ENCODE measurements around the gene KCNC3.

KCNC3 gene

DNA sequence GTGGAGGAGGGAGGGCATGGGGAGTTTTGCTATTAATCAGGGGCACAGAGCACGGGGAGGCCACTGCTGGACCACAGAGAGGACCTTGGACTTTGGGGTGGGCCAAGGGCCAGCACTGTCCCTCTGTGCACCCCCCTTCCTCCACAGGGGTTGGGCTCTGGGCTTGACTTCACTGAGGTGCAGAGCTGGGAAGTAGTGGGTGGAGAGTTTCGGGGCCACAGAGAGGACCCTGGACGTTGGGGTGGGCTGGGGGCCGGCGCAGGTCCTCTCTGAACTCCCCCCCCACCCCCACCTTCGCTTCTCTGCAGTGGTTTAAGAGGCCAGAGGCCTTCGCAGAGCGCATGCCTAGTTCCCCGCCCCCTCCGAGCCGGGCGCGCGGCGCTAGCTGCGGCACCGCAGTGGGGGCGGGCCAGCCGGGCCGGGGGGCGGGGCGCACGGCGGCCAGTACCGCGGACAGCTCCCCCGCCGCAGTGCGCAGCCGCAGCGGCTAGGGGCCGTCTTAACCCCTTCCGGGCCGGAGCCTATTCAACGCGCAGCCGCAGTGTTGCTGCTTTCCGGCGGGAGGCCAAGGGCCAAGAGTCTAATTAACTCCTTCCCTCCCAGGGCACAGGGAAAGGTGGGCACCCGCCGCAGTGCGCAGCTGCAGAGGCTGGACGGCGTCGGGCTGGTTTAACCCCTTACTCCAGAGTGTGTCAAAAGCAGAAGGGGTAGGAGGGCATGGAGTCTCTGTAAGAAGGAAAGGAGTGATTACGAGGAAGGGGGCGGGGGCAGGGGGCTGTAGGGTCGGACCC lies 3.7 kb downstream of the KCNC3 start:
- Mint-ChIP-seq H3K36me3 (ENCODE audit: low read depth) (peaks cover 5% of the 10 kb centered on the region), H3K4me3 (no peak overlapping the region), H3K4me1 (ENCODE audit: low read depth) (peaks cover 30% of the 10 kb centered on the region), H3K9me3 (peaks cover 6% of the 10 kb centered on the region), H3K27me3 (peaks cover 41% of the 10 kb centered on the region), H3K27ac (no peak overlapping the region)

DNA sequence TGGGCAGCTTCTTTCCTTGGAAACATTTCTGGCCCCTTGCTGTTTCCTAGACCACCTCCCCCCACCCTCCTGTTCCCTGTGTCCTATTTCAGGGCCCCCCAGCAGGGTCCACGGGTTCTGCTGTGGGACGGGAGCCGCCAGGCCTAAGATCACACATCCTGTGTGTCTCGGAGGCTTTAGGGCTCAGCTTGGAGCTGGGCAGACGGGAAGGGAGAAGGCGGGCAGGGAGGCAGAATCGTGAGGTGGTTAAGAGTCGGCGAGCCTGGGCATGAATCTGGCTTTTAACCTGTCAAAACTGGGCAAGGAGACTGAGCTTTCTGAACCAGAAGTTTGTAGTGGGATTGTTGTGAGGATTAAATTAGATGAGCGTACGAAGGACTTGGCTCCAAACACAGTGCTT lies 4.8 kb downstream of the KCNC3 start:
- Mint-ChIP-seq H3K4me3 (no peak overlapping the region), H3K27ac (no peak overlapping the region), H3K4me1 (ENCODE audit: low read depth) (peaks cover 20% of the 10 kb centered on the region), H3K27me3 (peaks cover 32% of the 10 kb centered on the region), H3K9me3 (peaks cover under 1% of the 10 kb centered on the region), H3K36me3 (ENCODE audit: low read depth) (peaks cover under 1% of the 10 kb centered on the region)

DNA sequence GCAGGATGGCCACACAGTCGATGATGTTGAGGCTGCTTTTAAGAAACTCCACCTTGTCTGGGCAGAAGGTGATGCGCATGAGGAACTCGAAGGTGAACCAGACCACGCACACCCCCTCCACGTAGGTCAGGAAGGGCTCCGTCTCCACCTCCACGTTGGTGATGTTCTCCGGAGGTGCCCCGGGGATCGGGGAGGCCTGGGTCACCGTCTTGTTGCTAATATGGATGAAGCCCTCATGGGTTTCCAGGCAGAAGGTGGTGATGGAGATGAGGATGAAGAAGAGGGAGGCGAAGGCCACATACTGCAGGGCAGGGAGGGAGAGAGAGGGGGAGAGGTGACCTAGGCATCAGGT lies 5.4 kb downstream of the KCNC3 start:
- peaks cover 18% of the 10 kb centered on the region for H3K4me1 Mint-ChIP-seq (ENCODE audit: low read depth)
- H3K36me3 Mint-ChIP-seq (ENCODE audit: low read depth): no peaks in the 10 kb centered on the region
- no peak overlapping the region for H3K4me3 Mint-ChIP-seq
- peaks cover 34% of the 10 kb centered on the region for H3K27me3 Mint-ChIP-seq
- no peaks in the 10 kb centered on the region for H3K9me3 Mint-ChIP-seq
- H3K27ac Mint-ChIP-seq: no peak overlapping the region

DNA sequence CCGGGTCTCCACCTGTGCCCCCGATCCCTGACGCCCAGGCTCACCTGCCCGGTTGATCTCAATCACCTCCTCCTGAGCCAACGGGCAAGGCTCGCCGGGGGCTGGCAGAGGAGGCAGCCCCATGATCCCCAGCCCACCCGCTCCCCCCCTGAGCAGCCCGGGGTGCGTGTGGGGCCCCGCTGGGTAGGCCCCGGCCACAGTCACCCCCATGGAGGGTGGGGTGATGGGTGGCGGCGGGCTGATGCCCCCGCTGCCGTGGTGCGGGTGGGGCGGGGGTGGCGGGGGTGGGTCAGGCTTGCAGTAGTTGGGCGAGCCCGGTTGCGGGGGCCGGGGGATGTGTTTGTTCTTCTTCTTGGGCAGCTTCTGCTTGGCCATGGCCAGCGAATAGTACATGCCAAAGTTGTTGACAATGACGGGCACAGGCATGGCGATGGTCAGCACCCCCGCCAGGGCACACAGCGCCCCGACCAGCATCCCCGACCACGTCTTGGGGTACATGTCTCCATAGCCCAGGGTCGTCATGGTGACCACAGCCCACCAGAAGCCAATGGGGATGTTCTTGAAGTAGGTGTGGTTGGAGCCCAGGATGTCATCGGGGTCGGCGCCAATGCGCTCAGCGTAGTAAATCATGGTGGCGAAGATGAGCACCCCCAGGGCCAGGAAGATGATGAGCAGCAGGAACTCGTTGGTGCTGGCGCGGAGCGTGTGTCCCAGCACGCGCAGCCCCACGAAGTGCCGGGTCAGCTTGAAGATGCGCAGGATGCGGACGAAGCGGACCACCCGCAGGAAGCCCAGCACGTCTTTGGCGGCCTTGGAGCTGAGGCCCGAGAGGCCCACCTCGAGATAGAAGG lies 6.0 kb downstream of the KCNC3 start:
- Mint-ChIP-seq H3K27ac (no peak overlapping the region), H3K9me3 (no peaks in the 10 kb centered on the region), H3K27me3 (peaks cover 34% of the 10 kb centered on the region), H3K4me1 (ENCODE audit: low read depth) (peaks cover 18% of the 10 kb centered on the region), H3K36me3 (ENCODE audit: low read depth) (no peaks in the 10 kb centered on the region), H3K4me3 (no peak overlapping the region)

DNA sequence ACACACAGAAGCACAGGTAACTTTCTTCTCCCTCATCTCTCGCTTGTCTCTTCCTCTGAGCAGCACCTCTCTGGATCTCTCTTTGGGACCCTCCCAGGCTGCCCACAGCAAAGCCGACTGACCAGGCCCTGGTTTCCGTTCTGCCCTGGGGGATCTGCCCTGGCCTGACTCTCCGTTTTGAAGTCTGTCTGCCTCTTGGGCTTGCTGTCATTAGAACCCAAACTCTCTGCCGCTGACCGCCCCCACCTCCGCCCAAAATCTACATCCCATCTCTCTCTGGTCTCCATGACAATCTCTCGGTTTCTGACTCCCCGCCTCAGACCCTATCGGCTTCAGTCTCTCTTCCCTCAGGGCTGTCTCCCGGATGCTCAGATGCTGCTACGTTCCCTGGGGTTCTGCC lies 6.9 kb downstream of the KCNC3 start:
- peaks cover 11% of the 10 kb centered on the region for H3K4me1 Mint-ChIP-seq (ENCODE audit: low read depth)
- no peak overlapping the region for H3K4me3 Mint-ChIP-seq
- H3K9me3 Mint-ChIP-seq: no peaks in the 10 kb centered on the region
- H3K27ac Mint-ChIP-seq: no peak overlapping the region
- H3K27me3 Mint-ChIP-seq: peaks cover 34% of the 10 kb centered on the region
- H3K36me3 Mint-ChIP-seq (ENCODE audit: low read depth): no peaks in the 10 kb centered on the region

DNA sequence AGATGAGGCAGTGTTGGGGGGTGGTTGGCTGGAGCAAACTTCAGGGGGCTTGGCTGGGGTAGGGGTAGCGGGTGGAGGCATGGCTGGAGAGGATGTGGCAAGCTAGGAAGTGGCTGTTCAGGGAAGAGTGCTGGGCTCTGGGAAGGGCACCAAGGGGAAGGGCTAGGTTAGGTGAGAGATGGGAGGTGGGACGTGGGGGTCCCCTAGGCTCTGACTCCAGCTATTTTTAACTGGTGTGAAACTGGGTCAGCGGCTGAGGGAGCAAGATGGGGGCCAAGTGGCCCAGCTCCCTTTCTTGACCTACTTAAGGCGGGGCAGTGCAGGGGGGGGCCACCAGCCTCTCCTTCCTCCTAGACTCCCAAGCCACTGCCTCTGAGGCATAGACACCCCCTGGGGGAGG lies 7.3 kb downstream of the KCNC3 start:
- Mint-ChIP-seq H3K4me3 (no peak overlapping the region), H3K36me3 (ENCODE audit: low read depth) (no peaks in the 10 kb centered on the region), H3K27ac (no peak overlapping the region), H3K9me3 (no peaks in the 10 kb centered on the region), H3K4me1 (ENCODE audit: low read depth) (peaks cover 7% of the 10 kb centered on the region), H3K27me3 (peaks cover 30% of the 10 kb centered on the region)

DNA sequence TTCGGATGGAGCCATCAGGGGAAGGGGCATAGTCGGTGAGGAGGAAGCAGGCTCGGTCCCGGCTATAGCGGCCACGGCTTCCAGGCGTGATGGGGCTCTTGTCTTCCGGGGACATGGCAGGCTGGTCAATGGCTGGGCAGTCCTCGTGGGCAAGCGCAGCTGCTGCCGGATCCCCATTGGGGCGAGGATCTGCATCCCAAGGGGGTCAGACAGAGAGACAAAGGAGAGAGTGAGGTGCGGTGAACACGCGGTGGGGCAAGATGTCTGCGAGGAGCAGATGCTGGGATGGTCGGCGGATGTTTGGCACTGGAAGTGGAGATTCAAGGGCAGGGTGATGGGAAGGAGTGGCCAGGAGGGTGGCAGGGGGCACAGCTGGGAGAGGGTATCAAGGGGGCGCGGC lies 8.6 kb downstream of the KCNC3 start:
- H3K4me3 Mint-ChIP-seq: no peak overlapping the region
- H3K27me3 Mint-ChIP-seq: peaks cover 29% of the 10 kb centered on the region
- peaks cover 8% of the 10 kb centered on the region for H3K4me1 Mint-ChIP-seq (ENCODE audit: low read depth)
- no peaks in the 10 kb centered on the region for H3K9me3 Mint-ChIP-seq
- no peaks in the 10 kb centered on the region for H3K36me3 Mint-ChIP-seq (ENCODE audit: low read depth)
- H3K27ac Mint-ChIP-seq: no peak overlapping the region

DNA sequence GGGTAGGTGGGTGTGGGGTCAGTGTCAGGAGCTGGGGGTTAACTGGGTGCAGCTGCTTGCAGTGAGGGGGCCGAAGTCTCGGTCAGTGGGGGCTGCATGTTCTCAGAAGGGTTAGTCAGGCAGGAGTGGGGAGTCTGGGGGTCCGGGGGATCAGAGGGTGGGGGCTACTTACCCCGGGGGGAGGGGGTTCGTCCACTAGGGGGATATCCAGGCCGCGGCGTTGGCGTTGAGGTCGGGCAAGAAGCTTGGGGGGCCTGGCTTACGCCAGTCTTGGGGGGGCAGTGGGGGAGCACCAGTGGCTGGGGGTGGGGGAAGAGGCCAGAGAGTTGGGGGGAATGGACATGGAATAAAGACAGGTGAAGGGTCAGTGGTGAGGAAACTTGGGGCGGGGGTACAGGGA lies 9.1 kb downstream of the KCNC3 start:
- H3K27ac Mint-ChIP-seq: no peak overlapping the region
- no peaks in the 10 kb centered on the region for H3K36me3 Mint-ChIP-seq (ENCODE audit: low read depth)
- H3K27me3 Mint-ChIP-seq: peaks cover 30% of the 10 kb centered on the region
- H3K4me1 Mint-ChIP-seq (ENCODE audit: low read depth): peaks cover 10% of the 10 kb centered on the region
- no peaks in the 10 kb centered on the region for H3K9me3 Mint-ChIP-seq
- H3K4me3 Mint-ChIP-seq: no peak overlapping the region

DNA sequence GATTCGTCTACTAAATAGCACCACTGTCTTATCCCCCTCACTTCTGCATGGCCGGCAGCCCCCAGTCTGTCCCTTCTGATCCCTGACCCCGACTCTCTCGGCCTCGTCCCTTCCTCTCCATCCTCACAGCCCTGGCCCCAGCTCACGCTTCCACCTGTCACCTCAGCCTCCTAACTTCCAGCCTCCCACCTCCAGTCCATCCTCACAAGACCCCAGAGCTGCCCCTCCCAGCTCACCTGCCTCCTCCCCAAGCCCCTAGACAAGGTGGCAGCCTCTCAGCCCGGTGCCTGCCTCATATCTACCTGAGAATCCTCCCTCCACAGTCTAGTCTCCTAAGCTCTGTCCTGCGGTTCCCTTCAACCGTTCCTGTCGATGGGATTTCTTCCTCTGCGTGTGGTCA lies 10.0 kb downstream of the KCNC3 start:
- no peaks in the 10 kb centered on the region for H3K36me3 Mint-ChIP-seq (ENCODE audit: low read depth)
- H3K27ac Mint-ChIP-seq: no peak overlapping the region
- no peak overlapping the region for H3K4me3 Mint-ChIP-seq

DNA sequence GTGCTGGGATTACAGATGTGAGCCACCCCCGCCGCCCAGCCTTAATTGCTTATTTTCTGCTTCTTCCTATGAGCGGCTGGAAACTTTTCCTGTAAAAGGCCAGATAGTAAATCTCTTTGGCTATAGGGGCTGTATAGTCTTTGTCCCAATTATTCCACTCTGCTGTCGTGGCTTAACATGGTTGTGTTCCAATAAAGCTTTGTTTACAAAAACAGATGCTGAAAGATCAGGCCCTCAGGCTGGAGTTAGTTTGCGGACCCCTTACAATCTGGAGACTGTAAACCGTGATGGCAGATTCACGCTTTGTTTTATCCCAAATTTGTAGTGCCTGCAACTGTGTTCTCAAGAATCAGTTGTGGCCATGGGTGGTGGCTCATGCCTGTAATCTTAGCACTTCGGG lies 10.7 kb downstream of the KCNC3 start:
- H3K27me3 Mint-ChIP-seq: peaks cover 37% of the 10 kb centered on the region
- peaks cover 23% of the 10 kb centered on the region for H3K4me1 Mint-ChIP-seq (ENCODE audit: low read depth)
- H3K9me3 Mint-ChIP-seq: no peaks in the 10 kb centered on the region
- H3K4me3 Mint-ChIP-seq: no peak overlapping the region
- no peak overlapping the region for H3K27ac Mint-ChIP-seq
- H3K36me3 Mint-ChIP-seq (ENCODE audit: low read depth): no peaks in the 10 kb centered on the region

More for the DNA sequence above, 10.0 kb downstream of the KCNC3 start:
- Mint-ChIP-seq H3K27me3 (peaks cover 30% of the 10 kb centered on the region), H3K4me1 (ENCODE audit: low read depth) (peaks cover 15% of the 10 kb centered on the region), H3K9me3 (no peaks in the 10 kb centered on the region)

DNA sequence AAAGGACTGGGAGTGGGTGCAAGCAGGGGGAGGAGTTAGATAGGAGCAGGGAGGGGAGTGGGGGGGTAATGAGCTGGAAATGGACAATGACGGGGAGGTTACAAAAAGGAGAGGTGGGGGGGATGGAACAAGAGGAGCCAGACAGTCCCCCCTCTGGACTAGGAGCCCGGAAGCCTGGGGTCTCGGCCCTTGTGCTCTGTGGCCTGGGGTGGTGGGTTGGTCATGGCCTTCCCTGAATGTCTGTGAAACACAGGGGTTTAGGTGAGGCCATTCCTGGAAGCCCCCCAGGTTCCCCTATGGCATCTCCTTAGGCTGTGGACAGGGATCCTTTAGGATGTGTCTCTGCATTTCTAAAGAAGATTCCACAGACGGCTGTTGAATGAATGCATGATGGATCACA lies 12.1 kb downstream of the KCNC3 start:
- no peaks in the 10 kb centered on the region for H3K9me3 Mint-ChIP-seq
- H3K27ac Mint-ChIP-seq: no peak overlapping the region
- H3K36me3 Mint-ChIP-seq (ENCODE audit: low read depth): no peaks in the 10 kb centered on the region
- H3K27me3 Mint-ChIP-seq: peaks cover 44% of the 10 kb centered on the region
- peaks cover 28% of the 10 kb centered on the region for H3K4me1 Mint-ChIP-seq (ENCODE audit: low read depth)
- H3K4me3 Mint-ChIP-seq: no peak overlapping the region

DNA sequence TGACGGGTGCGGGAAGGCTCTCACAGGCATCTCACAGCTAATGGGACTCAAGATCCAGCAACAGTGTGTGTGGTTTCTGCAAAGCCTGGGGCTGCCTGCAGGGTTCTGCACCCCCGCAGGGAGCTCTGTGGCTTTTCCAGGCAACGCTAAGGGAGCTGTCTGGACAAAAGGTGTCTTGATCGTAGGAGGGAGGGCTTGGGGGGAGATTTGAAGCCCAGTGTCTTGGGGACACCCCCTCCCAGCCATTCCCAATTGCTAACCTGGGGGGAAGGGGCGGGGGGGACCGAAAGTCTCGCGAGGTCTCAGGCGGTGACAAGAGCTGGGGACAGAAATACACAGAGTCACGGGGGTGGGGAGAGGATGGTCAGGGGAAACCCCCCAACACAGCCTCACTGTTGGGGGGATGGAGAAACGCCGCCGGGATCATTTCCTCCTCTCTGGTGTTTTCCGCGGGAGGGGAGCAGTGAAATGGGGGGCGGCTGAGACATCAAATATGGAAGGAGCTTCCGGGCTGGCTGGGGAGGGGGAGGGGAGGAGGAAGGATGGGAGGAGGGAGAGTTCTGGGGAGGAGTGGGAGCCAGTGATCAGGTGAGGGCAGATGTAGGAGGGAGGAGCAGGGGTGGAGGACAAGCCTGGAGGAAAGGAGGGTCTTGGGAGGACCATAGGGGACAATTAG lies 13.3 kb downstream of the KCNC3 start:
- H3K36me3 Mint-ChIP-seq (ENCODE audit: low read depth): no peaks in the 10 kb centered on the region
- no peak overlapping the region for H3K27ac Mint-ChIP-seq
- H3K4me3 Mint-ChIP-seq: peak overlapping the region; percentile 26
- H3K9me3 Mint-ChIP-seq: no peaks in the 10 kb centered on the region
- peaks cover 47% of the 10 kb centered on the region for H3K27me3 Mint-ChIP-seq
- H3K4me1 Mint-ChIP-seq (ENCODE audit: low read depth): peaks cover 28% of the 10 kb centered on the region

DNA sequence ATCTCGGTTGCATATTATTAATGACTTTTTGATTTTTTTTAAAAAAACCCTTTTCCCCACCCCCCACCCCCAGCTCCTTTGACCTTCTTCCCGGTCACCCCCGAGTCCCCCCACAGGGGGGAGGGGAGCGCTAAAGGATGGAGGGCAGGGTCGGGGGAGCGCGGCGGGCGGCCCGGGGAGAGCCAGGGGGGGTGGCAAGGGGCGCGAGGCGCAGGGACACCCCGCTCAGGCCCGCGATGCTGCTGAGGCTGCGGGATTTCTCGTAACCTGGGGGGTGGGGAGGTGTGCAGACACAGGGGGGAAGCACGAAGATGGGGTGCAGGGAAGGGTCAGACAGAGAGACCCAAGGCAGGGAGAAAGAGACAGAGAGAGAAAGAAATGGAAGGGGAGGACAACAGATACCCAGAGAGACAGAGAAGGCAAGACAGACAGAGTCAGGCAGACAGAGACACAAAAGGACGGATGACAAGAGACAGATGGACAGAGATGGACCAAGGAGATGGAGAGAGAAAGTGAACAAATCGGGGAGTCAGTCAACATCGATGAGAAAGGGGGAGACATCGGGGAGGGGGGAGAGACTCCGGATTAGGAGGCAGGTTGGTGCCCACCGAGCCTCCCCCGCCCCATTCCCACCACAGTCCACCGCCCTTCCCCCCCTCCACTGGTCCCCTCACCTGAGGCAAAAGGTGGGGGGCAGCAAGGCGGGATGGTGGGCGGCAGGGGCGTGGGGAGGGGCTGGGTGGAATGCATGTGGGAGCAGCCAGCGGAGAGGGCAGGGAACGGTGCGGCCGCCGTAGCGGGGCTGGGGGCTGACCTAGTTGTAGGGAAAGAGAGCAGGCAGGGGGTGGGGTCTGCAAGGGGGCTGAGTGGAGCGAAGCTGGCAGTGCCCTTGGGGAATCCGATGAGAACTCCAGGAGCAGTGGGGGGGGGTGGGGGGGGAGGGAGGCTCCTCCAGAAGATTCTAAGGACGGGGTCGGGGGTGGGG lies 14.2 kb downstream of the KCNC3 start:
- Mint-ChIP-seq H3K4me3 (peak overlapping the region; percentile 11), H3K27me3 (peaks cover 56% of the 10 kb centered on the region), H3K4me1 (ENCODE audit: low read depth) (peaks cover 28% of the 10 kb centered on the region), H3K36me3 (ENCODE audit: low read depth) (no peaks in the 10 kb centered on the region), H3K9me3 (no peaks in the 10 kb centered on the region), H3K27ac (no peak overlapping the region)

DNA sequence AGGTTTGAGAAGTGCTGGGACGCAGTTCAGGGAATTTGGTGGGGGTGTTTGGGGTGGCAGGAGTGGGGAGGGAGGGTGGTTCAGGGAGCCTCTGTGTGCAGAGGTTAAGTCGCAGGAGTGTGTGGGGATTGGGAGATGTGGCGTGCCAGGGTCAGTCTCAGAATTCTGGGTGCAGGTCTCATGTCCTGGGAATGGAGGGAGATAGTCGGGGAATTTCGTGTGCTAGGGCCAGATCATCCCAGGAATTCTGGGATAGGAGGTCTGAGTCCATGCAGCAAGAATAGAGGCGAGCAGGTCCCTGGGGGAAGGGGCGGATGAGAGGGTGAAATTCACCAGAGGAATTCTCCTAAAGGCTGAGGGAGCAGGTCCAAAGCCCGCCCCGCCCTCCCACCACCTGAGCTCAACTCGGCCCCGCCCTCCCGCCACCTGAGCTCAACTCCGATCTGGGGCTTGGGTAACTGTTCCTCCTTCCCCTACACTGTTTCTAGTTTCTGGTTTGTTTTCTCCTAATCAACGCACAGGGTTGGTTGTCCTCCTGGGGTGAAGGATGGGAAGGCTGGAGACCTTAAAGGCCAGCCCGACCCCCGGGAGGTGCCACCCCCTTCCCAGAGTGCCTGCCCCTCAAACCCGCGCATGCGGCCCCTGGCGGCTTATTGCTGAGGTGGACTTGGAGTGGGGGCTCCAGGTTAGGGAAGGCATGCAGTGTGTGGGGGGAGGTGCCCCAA lies 15.2 kb downstream of the KCNC3 start:
- no peaks in the 10 kb centered on the region for H3K36me3 Mint-ChIP-seq (ENCODE audit: low read depth)
- H3K27ac Mint-ChIP-seq: no peak overlapping the region
- H3K27me3 Mint-ChIP-seq: peaks cover 53% of the 10 kb centered on the region
- no peak overlapping the region for H3K4me3 Mint-ChIP-seq
- H3K4me1 Mint-ChIP-seq (ENCODE audit: low read depth): peaks cover 28% of the 10 kb centered on the region
- no peaks in the 10 kb centered on the region for H3K9me3 Mint-ChIP-seq
